Renal pelvis (tissue), 4 donors: ENCODE data around the gene GUCY1B1. TPM values are rescaled to one million over a fixed set of nuclear protein-coding genes. Genes with fewer than 3 reads are reported as not detected.

Source experiments
- DNase-seq: peaks from one replicate; pipeline ENCODE4 v3.0.0-alpha.2; 2013
- polyA plus RNA-seq, 3 donors: library from polyadenylated mRNA; unstranded; fragments of 120-200 nt; gene quantifications; one replicate each; pipeline ENCODE4 v1.2.1, GENCODE V29; 2013; ENCODE audit not compliant: insufficient read length in 3 of 3

Gene GUCY1B1
- polyA plus RNA-seq, 3 donors, result 59.1 to 64.4 (median 64.3) TPM

GRCh38 chr4:155854582-155855226 lies 95.9 kb downstream of the GUCY1B1 start:
- no peak for DNase-seq

GRCh38 chr4:155855897-155856296 lies 97.1 kb downstream of the GUCY1B1 start:
- DNase-seq, result no peak

Other genes with a start within 250 kb of the GUCY1B1 start
- 10 to 100 TPM; 60.0 to 84.8 (median 71.0) TPM for gene GUCY1A1, start 92.2 kb upstream of the GUCY1B1 start, polyA plus RNA-seq
- gene ASIC5, start 107.3 kb downstream of the GUCY1B1 start, polyA plus RNA-seq, result under 1 TPM; 0.14 to 0.40 (median 0.17) TPM
- gene TDO2, start 144.7 kb downstream of the GUCY1B1 start, polyA plus RNA-seq, result 1 to 10 TPM; 2.0 to 3.5 (median 2.7) TPM
- gene CTSO, start 194.8 kb downstream of the GUCY1B1 start, polyA plus RNA-seq, result 10 to 100 TPM; 31.9 to 42.0 (median 36.3) TPM